ENCODE data around the gene KPRP. TPM values are rescaled to one million over a fixed set of nuclear protein-coding genes. Genes with fewer than 3 reads are reported as not detected.

Gene KPRP
- total and polyA plus RNA-seq, 2 experiments from 2014 or later = 0.22 to 10.4 TPM

- Histone ChIP-seq H3K4me3 (no peak overlapping the region), H4K20me1 (ENCODE audit: insufficient read depth) (no peaks in the 10 kb centered on the region), H3F3A (ENCODE audit: insufficient read depth) (peaks cover 14% of the 10 kb centered on the region), H3K36me3 (ENCODE audit: low read depth) (no peaks in the 10 kb centered on the region), H2AFZ (0 out of 2 replicates have a peak overlapping the region, but pooled peaks have one; percentile 7), H3K9me3 (ENCODE audit: low read depth) (no peaks in the 10 kb centered on the region), H3K9me2 (ENCODE audit: insufficient read depth) (no peaks in the 10 kb centered on the region), H3K27ac (no peak overlapping the region), H3K9ac (no peak overlapping the region), H3K4me1 (ENCODE audit: insufficient read depth) (peaks cover 35% of the 10 kb centered on the region), H3K79me2 (ENCODE audit: insufficient read depth) (no peaks in the 10 kb centered on the region), H3K4me2 (ENCODE audit: unreplicated experiment) (no peak overlapping the region), H3K27me3 (replicated peaks; ENCODE audit: insufficient read depth) (no peaks in the 10 kb centered on the region)
- 34 to 42% methylated on average over 1 of the region's 1 CpG for WGBS, 2 experiments (ENCODE audit: low coverage in 1 of 2, low lambda C conversion rate in 2 of 2, missing lambda C conversion rate in 2 of 2)
- no peak for TF ChIP-seq EZH2phosphoT487 (IDR thresholded peaks at IDR 0.05; ENCODE audit: insufficient read depth, low read depth)
- TF ChIP-seq EZH2 (IDR thresholded peaks at IDR 0.05; ENCODE audit: insufficient read depth, poor library complexity, severe bottlenecking) = no peak
- DNase-seq = no peak
- in situ Hi-C loops (cut with MboI) = no loop called here
Observed at GRCh38 chr1:152753586-152753985, 4.2 kb upstream of the KPRP start.

- peaks cover 18% of the 10 kb centered on the region for H3F3A ChIP-seq (ENCODE audit: insufficient read depth)
- TF ChIP-seq EZH2phosphoT487 (IDR thresholded peaks at IDR 0.05; ENCODE audit: insufficient read depth, low read depth) = no peak
- TF ChIP-seq EZH2 (IDR thresholded peaks at IDR 0.05; ENCODE audit: insufficient read depth, poor library complexity, severe bottlenecking) = no peak
- 52 to 53% methylated on average over 2 of the region's 2 CpGs for WGBS, 2 experiments (ENCODE audit: low coverage in 1 of 2, low lambda C conversion rate in 2 of 2, missing lambda C conversion rate in 2 of 2)
- DNase-seq = peak; percentile 42
- no peaks in the 10 kb centered on the region for H3K9me2 ChIP-seq (ENCODE audit: insufficient read depth)
- no peaks in the 10 kb centered on the region for H3K27me3 ChIP-seq (replicated peaks; ENCODE audit: insufficient read depth)
- H3K4me3 ChIP-seq = no peak overlapping the region
- no peaks in the 10 kb centered on the region for H4K20me1 ChIP-seq (ENCODE audit: insufficient read depth)
- H3K4me1 ChIP-seq (ENCODE audit: insufficient read depth) = peaks cover 32% of the 10 kb centered on the region
- H3K79me2 ChIP-seq (ENCODE audit: insufficient read depth) = no peaks in the 10 kb centered on the region
- H3K4me2 ChIP-seq (ENCODE audit: unreplicated experiment) = no peak overlapping the region
- H3K9ac ChIP-seq = no peak overlapping the region
- H3K9me3 ChIP-seq (ENCODE audit: low read depth) = no peaks in the 10 kb centered on the region
- H3K27ac ChIP-seq = no peak overlapping the region
- no peak overlapping the region for H2AFZ ChIP-seq
- in situ Hi-C loops (cut with MboI) = no loop called here
- no peaks in the 10 kb centered on the region for H3K36me3 ChIP-seq (ENCODE audit: low read depth)
Observed at GRCh38 chr1:152756872-152757271, 953 bp upstream of the KPRP start.

GRCh38 chr1:152758636-152759035 is 811 bp downstream of the KPRP start:
- H4K20me1 ChIP-seq (ENCODE audit: insufficient read depth) = no peaks in the 10 kb centered on the region
- WGBS, 2 experiments (ENCODE audit: low coverage in 1 of 2, low lambda C conversion rate in 2 of 2, missing lambda C conversion rate in 2 of 2) = 53 to 55% methylated on average over 4 of the region's 4 CpGs
- no peak overlapping the region for H3K4me3 ChIP-seq
- no peaks in the 10 kb centered on the region for H3K79me2 ChIP-seq (ENCODE audit: insufficient read depth)
- no peak overlapping the region for H3K9ac ChIP-seq
- no peak overlapping the region for H2AFZ ChIP-seq
- no peaks in the 10 kb centered on the region for H3K9me2 ChIP-seq (ENCODE audit: insufficient read depth)
- in situ Hi-C loops (cut with MboI) = no loop called here
- TF ChIP-seq EZH2 (IDR thresholded peaks at IDR 0.05; ENCODE audit: insufficient read depth, poor library complexity, severe bottlenecking) (no peak), EZH2phosphoT487 (IDR thresholded peaks at IDR 0.05; ENCODE audit: insufficient read depth, low read depth) (no peak)
- no peaks in the 10 kb centered on the region for H3K36me3 ChIP-seq (ENCODE audit: low read depth)
- no peak overlapping the region for H3K27ac ChIP-seq
- no peaks in the 10 kb centered on the region for H3K27me3 ChIP-seq (replicated peaks; ENCODE audit: insufficient read depth)
- H3K4me2 ChIP-seq (ENCODE audit: unreplicated experiment) = no peak overlapping the region
- peaks cover 15% of the 10 kb centered on the region for H3F3A ChIP-seq (ENCODE audit: insufficient read depth)
- DNase-seq = no peak
- peaks cover 21% of the 10 kb centered on the region; the same call in 1 of the 2 replicates for H3K4me1 ChIP-seq (ENCODE audit: insufficient read depth)
- no peaks in the 10 kb centered on the region for H3K9me3 ChIP-seq (ENCODE audit: low read depth)

- no peak for TF ChIP-seq EZH2phosphoT487 (IDR thresholded peaks at IDR 0.05; ENCODE audit: insufficient read depth, low read depth)
- TF ChIP-seq EZH2 (IDR thresholded peaks at IDR 0.05; ENCODE audit: insufficient read depth, poor library complexity, severe bottlenecking) = no peak
- no peak overlapping the region for H3K27ac ChIP-seq
- WGBS, 2 experiments (ENCODE audit: low coverage in 1 of 2, low lambda C conversion rate in 2 of 2, missing lambda C conversion rate in 2 of 2) = 75 to 80% methylated on average over 8 of the region's 8 CpGs
- H3K4me3 ChIP-seq = no peak overlapping the region
- H3K36me3 ChIP-seq (ENCODE audit: low read depth) = no peaks in the 10 kb centered on the region
- DNase-seq = no peak
- H3F3A ChIP-seq (ENCODE audit: insufficient read depth) = peaks cover 14% of the 10 kb centered on the region; the same call in 1 of the 2 replicates
- peaks cover 21% of the 10 kb centered on the region; the same call in 1 of the 2 replicates for H3K4me1 ChIP-seq (ENCODE audit: insufficient read depth)
- H3K9ac ChIP-seq = no peak overlapping the region
- no peak overlapping the region for H2AFZ ChIP-seq
- no peaks in the 10 kb centered on the region for H3K79me2 ChIP-seq (ENCODE audit: insufficient read depth)
- no peaks in the 10 kb centered on the region for H3K27me3 ChIP-seq (replicated peaks; ENCODE audit: insufficient read depth)
- no peaks in the 10 kb centered on the region for H3K9me3 ChIP-seq (ENCODE audit: low read depth)
- H4K20me1 ChIP-seq (ENCODE audit: insufficient read depth) = no peaks in the 10 kb centered on the region
- in situ Hi-C loops (cut with MboI) = no loop called here
- no peaks in the 10 kb centered on the region for H3K9me2 ChIP-seq (ENCODE audit: insufficient read depth)
- no peak overlapping the region for H3K4me2 ChIP-seq (ENCODE audit: unreplicated experiment)
Observed at GRCh38 chr1:152759453-152760173, 1.8 kb downstream of the KPRP start.
